Measurements from ENCODE around the gene CADPS.

- TF ChIP-seq GATA2 (IDR thresholded peaks at IDR 0.05; ENCODE audit: low read depth, low read length) = no peak
- TF ChIP-seq GATA3 (IDR thresholded peaks at IDR 0.05; ENCODE audit: low read depth, low read length) = no peak
Measured at GRCh38 chr3:62632510-62633294, 242.5 kb downstream of the CADPS start.

Data from SH-SY5Y (cell line).